Ectodermal cell (in vitro differentiated cells): ENCODE results near the gene TSEN2.
"Not testable (repeated sequence)": the region's sequence is repeated elsewhere in the genome, so short reads cannot be mapped to it uniquely, and the experiment has no call there.

Source experiments
- H3K27ac ChIP-seq: 2 replicates; pipeline ENCODE4 v1.7.0; 2013; ENCODE audit warnings: mild to moderate bottlenecking, low read depth, low read length; ENCODE audit not compliant: insufficient read depth, poor library complexity, severe bottlenecking
- H3K27me3 ChIP-seq: 2 replicates; pipeline ENCODE4 v1.7.0; 2013; ENCODE audit warnings: mild to moderate bottlenecking, low read length; ENCODE audit not compliant: insufficient read depth, control insufficient read depth, poor library complexity, severe bottlenecking
- H3K36me3 ChIP-seq: one replicate; pipeline ENCODE4 v1.7.0; 2013; ENCODE audit warnings: low read length; ENCODE audit not compliant: control insufficient read depth, insufficient read depth
- H3K4me1 ChIP-seq: one replicate; pipeline ENCODE4 v1.7.0; 2013; ENCODE audit warnings: low read length; ENCODE audit not compliant: control insufficient read depth, insufficient read depth
- H3K4me3 ChIP-seq: 2 replicates; pipeline ENCODE4 v1.7.0; 2013; ENCODE audit warnings: low read depth, low read length, control low read depth; ENCODE audit not compliant: insufficient read depth
- H3K9me3 ChIP-seq: 2 replicates; pipeline ENCODE4 v1.7.0; 2013; ENCODE audit warnings: mild to moderate bottlenecking, low read length, moderate library complexity; ENCODE audit not compliant: control insufficient read depth
- whole genome bisulfite sequencing, 2 experiments: methylation state at CpG; one replicate each; pipeline ENCODE4 v1.1.7; 2013; ENCODE audit warnings: missing lambda C conversion rate in 2 of 2; 5-methylcytosine and 5-hydroxymethylcytosine counted together

TSEN2 gene

GRCh38 chr3:12470680-12471079 lies 13.6 kb upstream of the TSEN2 start:
- Histone ChIP-seq H3K4me3 (no peak overlapping the region), H3K9me3 (no peaks in the 10 kb centered on the region), H3K27me3 (no peaks in the 10 kb centered on the region), H3K36me3 (no peaks in the 10 kb centered on the region), H3K4me1 (no peaks in the 10 kb centered on the region), H3K27ac (no peak overlapping the region)
- WGBS, 2 experiments = 92 to 93% methylated on average over 3 of the region's 3 CpGs

GRCh38 chr3:12471241-12471640 lies 13.0 kb upstream of the TSEN2 start:
- Histone ChIP-seq H3K36me3 (no peaks in the 10 kb centered on the region), H3K27me3 (no peaks in the 10 kb centered on the region), H3K4me1 (no peaks in the 10 kb centered on the region), H3K27ac (no peak overlapping the region), H3K9me3 (no peaks in the 10 kb centered on the region), H3K4me3 (no peak overlapping the region)
- WGBS, 2 experiments = 78 to 80% methylated on average over 11 of the region's 11 CpGs

GRCh38 chr3:12472000-12472610 lies 12.2 kb upstream of the TSEN2 start:
- no peak overlapping the region for H3K4me3 ChIP-seq
- no peaks in the 10 kb centered on the region for H3K36me3 ChIP-seq
- H3K27ac ChIP-seq = no peak overlapping the region
- no peaks in the 10 kb centered on the region for H3K4me1 ChIP-seq
- no peaks in the 10 kb centered on the region for H3K27me3 ChIP-seq
- 88% methylated on average over 11 of the region's 11 CpGs for WGBS, 2 experiments
- H3K9me3 ChIP-seq = no peaks in the 10 kb centered on the region

GRCh38 chr3:12472796-12473195 lies 11.5 kb upstream of the TSEN2 start:
- H3K4me1 ChIP-seq = no peaks in the 10 kb centered on the region
- H3K36me3 ChIP-seq = no peaks in the 10 kb centered on the region
- no peak overlapping the region for H3K4me3 ChIP-seq
- H3K27ac ChIP-seq = no peak overlapping the region
- no peaks in the 10 kb centered on the region for H3K27me3 ChIP-seq
- H3K9me3 ChIP-seq = no peaks in the 10 kb centered on the region
- WGBS, 2 experiments = 67 to 84% methylated on average over 4 to 5 of the region's 5 CpGs

GRCh38 chr3:12473511-12473910 lies 10.8 kb upstream of the TSEN2 start:
- H3K36me3 ChIP-seq = no peaks in the 10 kb centered on the region
- H3K27me3 ChIP-seq = no peaks in the 10 kb centered on the region
- H3K4me1 ChIP-seq = no peaks in the 10 kb centered on the region
- 95% methylated on average over 9 of the region's 9 CpGs for WGBS, 2 experiments
- no peak overlapping the region for H3K4me3 ChIP-seq
- no peak overlapping the region for H3K27ac ChIP-seq
- H3K9me3 ChIP-seq = no peaks in the 10 kb centered on the region

GRCh38 chr3:12476238-12476897 lies 7.9 kb upstream of the TSEN2 start:
- WGBS, 2 experiments = 87 to 88% methylated on average over 5 of the region's 5 CpGs
- Histone ChIP-seq H3K36me3 (no peaks in the 10 kb centered on the region), H3K27ac (no peak overlapping the region), H3K4me1 (no peaks in the 10 kb centered on the region), H3K9me3 (no peaks in the 10 kb centered on the region), H3K4me3 (no peak overlapping the region), H3K27me3 (no peaks in the 10 kb centered on the region)

- no peak overlapping the region for H3K4me3 ChIP-seq
- WGBS, 2 experiments = 93 to 95% methylated on average over 5 of the region's 5 CpGs
Measured at GRCh38 chr3:12477256-12477655, 7.0 kb upstream of the TSEN2 start.

GRCh38 chr3:12478326-12478725 lies 6.0 kb upstream of the TSEN2 start:
- Histone ChIP-seq H3K4me3 (no peak overlapping the region), H3K27ac (no peak overlapping the region), H3K4me1 (peaks cover 1% of the 10 kb centered on the region), H3K36me3 (no peaks in the 10 kb centered on the region), H3K27me3 (no peaks in the 10 kb centered on the region), H3K9me3 (no peaks in the 10 kb centered on the region)
- 88 to 90% methylated on average over 5 of the region's 5 CpGs for WGBS, 2 experiments

More at GRCh38 chr3:12477256-12477655, 7.0 kb upstream of the TSEN2 start:
- H3K27me3 ChIP-seq = no peaks in the 10 kb centered on the region
- H3K27ac ChIP-seq = no peak overlapping the region
- no peaks in the 10 kb centered on the region for H3K36me3 ChIP-seq
- H3K4me1 ChIP-seq = no peaks in the 10 kb centered on the region
- no peaks in the 10 kb centered on the region for H3K9me3 ChIP-seq

- H3K4me3 ChIP-seq, H3K27me3 ChIP-seq, H3K27ac ChIP-seq, H3K9me3 ChIP-seq, H3K4me1 ChIP-seq, H3K36me3 ChIP-seq: not testable (repeated sequence)
- WGBS, 2 experiments = 76 to 96% methylated on average over 2 to 3 of the region's 3 CpGs
Measured at GRCh38 chr3:12479198-12479597, 5.1 kb upstream of the TSEN2 start.

GRCh38 chr3:12479919-12480427 lies 4.3 kb upstream of the TSEN2 start:
- WGBS, 2 experiments = 28% methylated on average over 9 of the region's 9 CpGs
- H3K36me3 ChIP-seq = no peaks in the 10 kb centered on the region
- no peak overlapping the region for H3K27ac ChIP-seq
- H3K4me1 ChIP-seq = peaks cover 5% of the 10 kb centered on the region
- H3K4me3 ChIP-seq = no peak overlapping the region
- no peaks in the 10 kb centered on the region for H3K27me3 ChIP-seq
- H3K9me3 ChIP-seq = no peaks in the 10 kb centered on the region
